ENCODE measurements around the gene DMRT1.

The DMRT1 gene

GRCh38 chr9:917730-918129 is 76.2 kb downstream of the DMRT1 start:
- H3K27me3 ChIP-seq (ENCODE audit: control insufficient read depth in 5 of 5, insufficient read depth in 4 of 5, low read length in 5 of 5) = peaks cover 0 to 8% (median 3%) of the 10 kb centered on the region in 5 donors
- no peak overlapping the region for H3K4me3 ChIP-seq (ENCODE audit: low read depth in 1 of 5, low read length in 5 of 5)
- H3K9me3 ChIP-seq (ENCODE audit: control insufficient read depth in 5 of 5, low read length in 5 of 5) = no peaks in the 10 kb centered on the region
- H3K4me1 ChIP-seq (ENCODE audit: control insufficient read depth in 5 of 5, insufficient read depth in 5 of 5, low read length in 5 of 5) = no peaks in the 10 kb centered on the region
- no peak overlapping the region for H3K9ac ChIP-seq (ENCODE audit: low read length in 5 of 5)
- H3K27ac ChIP-seq (ENCODE audit: low read depth, low read length) = no peak overlapping the region
- H3K36me3 ChIP-seq (ENCODE audit: control insufficient read depth in 5 of 5, insufficient read depth in 5 of 5, low read length in 5 of 5) = no peaks in the 10 kb centered on the region

- H3K4me1 ChIP-seq (ENCODE audit: control insufficient read depth in 5 of 5, insufficient read depth in 5 of 5, low read length in 5 of 5) = no peaks in the 10 kb centered on the region
- no peak overlapping the region for H3K9ac ChIP-seq (ENCODE audit: low read length in 5 of 5)
- H3K27me3 ChIP-seq (ENCODE audit: control insufficient read depth in 5 of 5, insufficient read depth in 4 of 5, low read length in 5 of 5) = peaks cover 0 to 8% (median 5%) of the 10 kb centered on the region in 5 donors
- no peaks in the 10 kb centered on the region for H3K36me3 ChIP-seq (ENCODE audit: control insufficient read depth in 5 of 5, insufficient read depth in 5 of 5, low read length in 5 of 5)
- no peak overlapping the region for H3K27ac ChIP-seq (ENCODE audit: low read depth, low read length)
- H3K9me3 ChIP-seq (ENCODE audit: control insufficient read depth in 5 of 5, low read length in 5 of 5) = no peaks in the 10 kb centered on the region
- no peak overlapping the region for H3K4me3 ChIP-seq (ENCODE audit: low read depth in 1 of 5, low read length in 5 of 5)
Observed at GRCh38 chr9:920927-921326, 79.4 kb downstream of the DMRT1 start.

GRCh38 chr9:922171-922570 is 80.7 kb downstream of the DMRT1 start:
- no peaks in the 10 kb centered on the region for H3K4me1 ChIP-seq (ENCODE audit: control insufficient read depth in 5 of 5, insufficient read depth in 5 of 5, low read length in 5 of 5)
- H3K27me3 ChIP-seq (ENCODE audit: control insufficient read depth in 5 of 5, insufficient read depth in 4 of 5, low read length in 5 of 5) = peaks cover 0 to 6% (median 4%) of the 10 kb centered on the region in 5 donors
- no peaks in the 10 kb centered on the region for H3K36me3 ChIP-seq (ENCODE audit: control insufficient read depth in 5 of 5, insufficient read depth in 5 of 5, low read length in 5 of 5)
- H3K9ac ChIP-seq (ENCODE audit: low read length in 5 of 5) = no peak overlapping the region
- H3K27ac ChIP-seq (ENCODE audit: low read depth, low read length) = no peak overlapping the region
- no peaks in the 10 kb centered on the region for H3K9me3 ChIP-seq (ENCODE audit: control insufficient read depth in 5 of 5, low read length in 5 of 5)
- H3K4me3 ChIP-seq (ENCODE audit: low read depth in 1 of 5, low read length in 5 of 5) = no peak overlapping the region

- H3K4me3 ChIP-seq (ENCODE audit: low read depth in 1 of 5, low read length in 5 of 5) = no peak overlapping the region
- H3K9ac ChIP-seq (ENCODE audit: low read length in 5 of 5) = no peak overlapping the region
- H3K4me1 ChIP-seq (ENCODE audit: control insufficient read depth in 5 of 5, insufficient read depth in 5 of 5, low read length in 5 of 5) = no peaks in the 10 kb centered on the region
- peaks cover 0 to 6% (median 4%) of the 10 kb centered on the region in 5 donors for H3K27me3 ChIP-seq (ENCODE audit: control insufficient read depth in 5 of 5, insufficient read depth in 4 of 5, low read length in 5 of 5)
- no peaks in the 10 kb centered on the region for H3K36me3 ChIP-seq (ENCODE audit: control insufficient read depth in 5 of 5, insufficient read depth in 5 of 5, low read length in 5 of 5)
- no peaks in the 10 kb centered on the region for H3K9me3 ChIP-seq (ENCODE audit: control insufficient read depth in 5 of 5, low read length in 5 of 5)
- no peak overlapping the region for H3K27ac ChIP-seq (ENCODE audit: low read depth, low read length)
Observed at GRCh38 chr9:922731-923130, 81.2 kb downstream of the DMRT1 start.

- no peaks in the 10 kb centered on the region for H3K4me1 ChIP-seq (ENCODE audit: control insufficient read depth in 5 of 5, insufficient read depth in 5 of 5, low read length in 5 of 5)
- peaks cover 0 to 4% (median 0%) of the 10 kb centered on the region in 5 donors for H3K27me3 ChIP-seq (ENCODE audit: control insufficient read depth in 5 of 5, insufficient read depth in 4 of 5, low read length in 5 of 5)
- H3K9me3 ChIP-seq (ENCODE audit: control insufficient read depth in 5 of 5, low read length in 5 of 5) = no peaks in the 10 kb centered on the region
- H3K27ac ChIP-seq (ENCODE audit: low read depth, low read length) = no peak overlapping the region
- H3K4me3 ChIP-seq (ENCODE audit: low read depth in 1 of 5, low read length in 5 of 5) = no peak overlapping the region
- no peak overlapping the region for H3K9ac ChIP-seq (ENCODE audit: low read length in 5 of 5)
- no peaks in the 10 kb centered on the region for H3K36me3 ChIP-seq (ENCODE audit: control insufficient read depth in 5 of 5, insufficient read depth in 5 of 5, low read length in 5 of 5)
Observed at GRCh38 chr9:926976-927375, 85.5 kb downstream of the DMRT1 start.

- Histone ChIP-seq H3K4me1 (ENCODE audit: control insufficient read depth in 5 of 5, insufficient read depth in 5 of 5, low read length in 5 of 5) (no peaks in the 10 kb centered on the region), H3K9ac (ENCODE audit: low read length in 5 of 5) (no peak overlapping the region), H3K9me3 (ENCODE audit: control insufficient read depth in 5 of 5, low read length in 5 of 5) (no peaks in the 10 kb centered on the region), H3K36me3 (ENCODE audit: control insufficient read depth in 5 of 5, insufficient read depth in 5 of 5, low read length in 5 of 5) (no peaks in the 10 kb centered on the region), H3K27ac (ENCODE audit: low read depth, low read length) (no peak overlapping the region), H3K4me3 (ENCODE audit: low read depth in 1 of 5, low read length in 5 of 5) (no peak overlapping the region), H3K27me3 (ENCODE audit: control insufficient read depth in 5 of 5, insufficient read depth in 4 of 5, low read length in 5 of 5) (no peaks in the 10 kb centered on the region)
Observed at GRCh38 chr9:928363-929042, 87.0 kb downstream of the DMRT1 start.

- no peaks in the 10 kb centered on the region for H3K36me3 ChIP-seq (ENCODE audit: control insufficient read depth in 5 of 5, insufficient read depth in 5 of 5, low read length in 5 of 5)
- H3K4me3 ChIP-seq (ENCODE audit: low read depth in 1 of 5, low read length in 5 of 5) = no peak overlapping the region
- no peaks in the 10 kb centered on the region for H3K9me3 ChIP-seq (ENCODE audit: control insufficient read depth in 5 of 5, low read length in 5 of 5)
- H3K9ac ChIP-seq (ENCODE audit: low read length in 5 of 5) = no peak overlapping the region
- H3K4me1 ChIP-seq (ENCODE audit: control insufficient read depth in 5 of 5, insufficient read depth in 5 of 5, low read length in 5 of 5) = no peaks in the 10 kb centered on the region
- H3K27me3 ChIP-seq (ENCODE audit: control insufficient read depth in 5 of 5, insufficient read depth in 4 of 5, low read length in 5 of 5) = no peaks in the 10 kb centered on the region
- H3K27ac ChIP-seq (ENCODE audit: low read depth, low read length) = no peak overlapping the region
Observed at GRCh38 chr9:929719-930118, 88.2 kb downstream of the DMRT1 start.

- Histone ChIP-seq H3K27ac (ENCODE audit: low read depth, low read length) (no peak overlapping the region), H3K4me1 (ENCODE audit: control insufficient read depth in 5 of 5, insufficient read depth in 5 of 5, low read length in 5 of 5) (peaks cover 0 to 11% (median 3%) of the 10 kb centered on the region in 5 donors), H3K9me3 (ENCODE audit: control insufficient read depth in 5 of 5, low read length in 5 of 5) (no peaks in the 10 kb centered on the region), H3K27me3 (ENCODE audit: control insufficient read depth in 5 of 5, insufficient read depth in 4 of 5, low read length in 5 of 5) (no peaks in the 10 kb centered on the region), H3K4me3 (ENCODE audit: low read depth in 1 of 5, low read length in 5 of 5) (no peak overlapping the region), H3K9ac (ENCODE audit: low read length in 5 of 5) (no peak overlapping the region), H3K36me3 (ENCODE audit: control insufficient read depth in 5 of 5, insufficient read depth in 5 of 5, low read length in 5 of 5) (no peaks in the 10 kb centered on the region)
Observed at GRCh38 chr9:933356-933755, 91.9 kb downstream of the DMRT1 start.

GRCh38 chr9:935348-935965 is 94.0 kb downstream of the DMRT1 start:
- H3K36me3 ChIP-seq (ENCODE audit: control insufficient read depth in 5 of 5, insufficient read depth in 5 of 5, low read length in 5 of 5) = no peaks in the 10 kb centered on the region
- peaks cover 0 to 3% (median 0%) of the 10 kb centered on the region in 5 donors for H3K27me3 ChIP-seq (ENCODE audit: control insufficient read depth in 5 of 5, insufficient read depth in 4 of 5, low read length in 5 of 5)
- H3K27ac ChIP-seq (ENCODE audit: low read depth, low read length) = no peak overlapping the region
- peaks cover 0 to 11% (median 3%) of the 10 kb centered on the region in 5 donors for H3K4me1 ChIP-seq (ENCODE audit: control insufficient read depth in 5 of 5, insufficient read depth in 5 of 5, low read length in 5 of 5)
- peaks cover 0 to 2% (median 0%) of the 10 kb centered on the region in 5 donors for H3K9me3 ChIP-seq (ENCODE audit: control insufficient read depth in 5 of 5, low read length in 5 of 5)
- peak overlapping the region in 3 of 5 donors; percentile 10 to 62 (median 53) for H3K9ac ChIP-seq (ENCODE audit: low read length in 5 of 5)
- peak overlapping the region; percentile 26 to 68 (median 43) for H3K4me3 ChIP-seq (ENCODE audit: low read depth in 1 of 5, low read length in 5 of 5)

GRCh38 chr9:942805-943580 is 101.5 kb downstream of the DMRT1 start:
- no peak overlapping the region for H3K4me3 ChIP-seq (ENCODE audit: low read depth in 1 of 5, low read length in 5 of 5)
- H3K36me3 ChIP-seq (ENCODE audit: control insufficient read depth in 5 of 5, insufficient read depth in 5 of 5, low read length in 5 of 5) = no peaks in the 10 kb centered on the region
- H3K4me1 ChIP-seq (ENCODE audit: control insufficient read depth in 5 of 5, insufficient read depth in 5 of 5, low read length in 5 of 5) = no peaks in the 10 kb centered on the region
- H3K27me3 ChIP-seq (ENCODE audit: control insufficient read depth in 5 of 5, insufficient read depth in 4 of 5, low read length in 5 of 5) = peaks cover 0 to 8% (median 4%) of the 10 kb centered on the region in 5 donors
- peaks cover 0 to 2% (median 0%) of the 10 kb centered on the region in 5 donors for H3K9me3 ChIP-seq (ENCODE audit: control insufficient read depth in 5 of 5, low read length in 5 of 5)
- no peak overlapping the region for H3K27ac ChIP-seq (ENCODE audit: low read depth, low read length)
- no peak overlapping the region for H3K9ac ChIP-seq (ENCODE audit: low read length in 5 of 5)

Data from subcutaneous abdominal adipose tissue (tissue), 5 donors.